ENCODE results near the gene MAP2K5.
"Not testable (repeated sequence)": the region's sequence is repeated elsewhere in the genome, so short reads cannot be mapped to it uniquely, and the experiment has no call there.

Gene MAP2K5

DNA sequence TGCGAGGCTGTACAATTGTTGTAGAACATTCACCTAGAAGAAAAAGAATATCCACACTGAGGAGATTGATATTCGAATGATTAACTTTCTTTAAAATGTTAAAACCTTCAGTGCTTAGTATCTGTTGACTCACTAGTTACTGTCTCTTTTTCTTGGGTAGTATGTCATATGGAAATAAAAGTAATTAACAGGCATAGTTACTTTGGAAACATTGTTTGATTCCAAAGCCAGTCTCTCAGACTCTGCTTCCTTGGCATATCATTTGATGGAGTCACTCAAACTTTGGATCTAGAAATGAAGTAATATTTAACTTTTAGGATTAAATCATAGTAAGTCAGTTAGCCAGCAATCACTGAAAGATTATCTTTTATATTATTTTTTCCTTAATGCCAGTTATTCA, 63.4 kb downstream of the MAP2K5 start:
- DNase-seq: no peak

DNA sequence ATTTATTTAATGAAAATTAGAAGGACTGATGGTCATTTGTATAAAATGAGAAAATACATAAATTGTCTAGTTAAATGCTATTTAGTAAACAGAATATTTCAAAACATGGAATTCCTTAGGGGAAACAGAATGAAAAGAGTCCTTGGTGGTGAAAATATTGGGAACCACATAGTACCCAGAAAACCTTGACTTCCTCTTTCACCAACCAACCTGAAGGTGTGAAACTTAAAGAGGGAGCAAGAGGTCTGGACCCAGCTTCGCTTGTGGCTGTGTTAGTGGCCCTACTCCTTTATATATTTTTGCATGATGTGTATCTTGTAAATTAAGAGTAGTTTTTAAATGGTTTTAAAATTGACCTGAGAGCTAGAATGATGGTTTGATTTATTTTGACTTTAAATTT, 64.2 kb downstream of the MAP2K5 start:
- no peak for DNase-seq

- no peak for DNase-seq
Measured at GRCh38 chr15:67607329-67607728, 64.8 kb downstream of the MAP2K5 start.

GRCh38 chr15:67607959-67608637, 65.6 kb downstream of the MAP2K5 start:
- no peak for DNase-seq

GRCh38 chr15:67608638-67608959, 66.1 kb downstream of the MAP2K5 start:
- no peak for DNase-seq

DNA sequence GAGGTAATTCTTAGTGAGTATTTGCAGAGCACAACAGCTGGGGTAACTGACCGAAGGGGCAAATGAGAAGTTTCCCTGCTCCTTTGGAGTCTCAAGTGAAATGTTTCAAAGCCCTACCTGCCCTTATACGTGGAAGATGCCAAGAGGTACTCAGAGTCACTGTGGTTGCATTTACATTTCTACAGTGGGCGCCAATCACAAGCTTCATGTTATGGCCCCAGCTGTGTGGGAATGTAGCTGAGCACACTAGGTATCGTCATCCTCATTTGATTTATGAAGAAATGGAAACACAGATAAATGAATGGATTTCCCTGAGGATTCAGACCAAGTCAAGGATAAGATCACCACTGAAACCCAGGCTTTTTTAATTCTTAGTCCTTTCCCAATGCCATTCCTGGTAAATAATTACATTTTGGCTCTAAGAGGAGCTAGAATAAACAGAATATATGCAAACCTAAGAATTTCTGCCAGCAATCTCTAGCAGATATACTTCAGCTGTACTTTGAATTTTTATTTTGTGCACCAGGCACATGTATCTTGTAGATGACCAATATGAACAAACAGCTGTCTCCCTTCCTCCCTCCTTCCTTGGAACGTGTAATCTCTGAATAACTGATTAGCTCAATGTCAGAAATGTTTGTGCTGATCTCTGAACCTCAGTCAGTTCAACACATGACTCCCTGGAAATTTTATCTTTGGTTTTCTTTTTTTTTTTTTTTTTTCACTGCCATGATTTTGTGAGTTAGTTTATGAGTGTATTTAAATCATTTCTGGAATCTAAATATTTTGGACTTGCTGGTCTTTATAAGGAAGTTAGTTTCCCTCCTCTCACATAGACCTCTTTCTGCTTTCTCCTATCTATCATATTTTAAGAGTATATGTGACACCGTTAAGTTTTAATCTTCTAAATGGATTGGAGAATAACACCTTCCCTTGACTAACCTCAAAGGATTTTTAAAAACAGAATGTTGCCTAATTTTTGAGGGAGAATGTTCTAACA, 69.2 kb downstream of the MAP2K5 start:
- DNase-seq: peak; percentile 13

GRCh38 chr15:67613211-67613610, 70.7 kb downstream of the MAP2K5 start:
- no peak for DNase-seq

DNA sequence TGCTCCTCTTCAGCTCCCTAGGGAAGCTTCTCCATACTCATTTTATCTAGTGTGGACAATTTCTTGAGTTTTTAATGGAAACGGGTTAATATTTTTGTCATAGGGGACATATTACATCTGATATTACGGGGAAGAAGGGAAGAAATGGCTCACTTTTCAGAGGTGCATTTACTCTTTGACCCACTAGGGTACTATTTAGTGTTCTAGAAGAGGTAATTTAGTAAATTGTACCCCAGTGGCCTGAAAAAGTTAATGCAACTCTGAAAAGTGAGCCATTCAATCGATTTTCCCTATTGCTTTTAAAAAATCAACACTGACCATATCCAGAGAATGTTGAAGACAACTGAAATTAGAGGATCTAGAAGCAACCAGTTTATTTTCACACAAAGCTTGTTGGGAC, 71.2 kb downstream of the MAP2K5 start:
- DNase-seq: peak; percentile 15

- DNase-seq: peak; percentile 21
Measured at GRCh38 chr15:67615131-67615534, 72.6 kb downstream of the MAP2K5 start.

GRCh38 chr15:67618297-67618696, 75.8 kb downstream of the MAP2K5 start:
- no peak for DNase-seq

DNA sequence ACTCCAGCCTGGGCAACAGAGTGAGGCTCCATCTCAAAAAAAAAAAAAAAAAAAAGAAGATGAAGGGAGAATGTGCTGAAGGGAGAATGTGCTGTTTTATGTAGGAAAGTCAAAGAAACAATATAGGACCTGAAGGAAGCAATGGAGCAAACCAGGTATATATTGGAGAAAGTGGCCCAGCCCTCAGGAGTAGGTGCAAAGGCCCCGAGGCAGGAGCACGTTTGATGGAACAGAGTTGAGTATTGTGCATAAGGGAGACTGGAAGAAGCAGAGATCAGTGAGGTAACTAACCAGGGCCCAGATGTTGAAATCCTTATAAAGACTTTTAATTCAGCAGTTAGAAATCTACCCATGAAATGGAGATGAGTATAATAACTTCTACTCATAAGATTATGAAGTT, 79.6 kb downstream of the MAP2K5 start:
- no peak for DNase-seq

- no peak for DNase-seq
Measured at GRCh38 chr15:67632261-67632660, 89.8 kb downstream of the MAP2K5 start.

- DNase-seq: not testable (repeated sequence)
Measured at GRCh38 chr15:67635950-67636349, 93.4 kb downstream of the MAP2K5 start.

GRCh38 chr15:67639591-67639990, 97.1 kb downstream of the MAP2K5 start:
- no peak for DNase-seq

DNA sequence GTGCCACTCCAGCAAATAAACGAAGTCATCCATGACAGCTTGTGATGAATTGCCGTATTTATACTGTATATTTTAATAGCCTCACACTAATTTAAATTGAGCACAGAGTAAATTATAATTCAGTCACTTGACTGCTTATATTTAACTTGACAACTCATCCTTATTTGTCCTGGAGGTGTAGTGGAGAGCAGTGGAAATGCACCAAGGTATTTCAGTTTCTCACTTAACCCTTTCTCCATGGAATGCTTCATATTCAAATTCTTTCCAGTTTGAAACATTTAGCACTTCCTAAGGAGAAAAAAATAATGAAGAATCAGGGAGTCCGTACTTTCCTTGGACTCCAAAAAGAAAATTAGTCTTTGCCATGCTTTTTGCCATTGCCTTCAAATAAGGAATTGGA, 99.0 kb downstream of the MAP2K5 start:
- DNase-seq: no peak

GRCh38 chr15:67646847-67647246, 104.3 kb downstream of the MAP2K5 start:
- DNase-seq: no peak

- no peak for DNase-seq
Measured at GRCh38 chr15:67652586-67652985, 110.1 kb downstream of the MAP2K5 start.

DNA sequence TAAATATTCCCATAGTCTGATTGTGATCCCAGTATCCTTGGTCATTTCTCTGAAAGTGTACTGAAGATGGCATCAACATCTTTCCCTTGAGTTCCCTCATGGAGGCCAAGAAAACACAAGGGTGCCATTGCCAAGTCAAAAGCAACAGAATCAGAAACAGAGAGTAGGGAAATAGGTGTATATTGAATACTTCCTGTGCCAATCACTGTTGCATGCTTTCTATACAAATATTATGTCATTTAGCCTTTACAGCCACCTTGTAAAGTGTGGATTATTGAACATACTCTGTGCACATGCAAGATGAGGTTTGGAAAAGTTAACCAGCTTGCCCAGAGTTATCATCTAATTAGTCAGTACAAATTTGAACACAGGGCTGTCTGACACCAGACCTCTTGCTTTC, 117.9 kb downstream of the MAP2K5 start:
- DNase-seq: no peak

DNA sequence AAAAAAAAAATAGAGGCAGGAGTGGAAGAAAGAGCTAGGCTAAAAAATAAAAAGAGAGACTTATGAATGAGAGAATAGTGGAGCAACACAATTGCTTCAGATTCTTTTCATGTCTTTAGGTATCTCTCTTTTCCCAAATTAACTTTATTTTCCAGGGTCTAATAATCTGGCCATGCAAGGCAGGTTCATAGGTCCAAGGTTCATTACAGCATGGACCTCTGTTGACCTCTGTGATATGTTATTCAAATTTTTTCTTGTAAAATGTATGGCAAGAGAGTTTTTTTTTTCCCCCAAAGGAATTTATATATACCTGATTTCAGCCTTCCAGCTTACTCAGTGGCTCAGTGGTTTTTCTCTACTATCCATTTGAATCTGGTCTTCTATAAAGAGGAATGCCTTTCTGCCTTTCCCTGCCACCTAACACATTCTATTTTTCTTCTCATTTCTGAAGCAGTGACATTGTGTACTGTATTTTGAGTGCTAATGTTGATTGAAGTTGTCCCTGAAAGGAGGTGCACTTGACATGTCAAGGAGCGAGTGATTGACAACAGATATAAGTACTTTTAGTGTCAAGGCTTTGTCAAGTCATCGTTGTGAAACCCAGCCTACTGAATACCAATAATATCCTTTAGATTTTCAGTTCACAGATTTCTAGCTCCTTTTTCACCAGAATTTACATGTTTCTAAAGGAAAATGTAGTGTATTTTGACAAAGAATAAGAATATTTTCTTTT, 118.5 kb downstream of the MAP2K5 start:
- no peak for DNase-seq

- peak; percentile 11 for DNase-seq
Measured at GRCh38 chr15:67670647-67671305, 128.3 kb downstream of the MAP2K5 start.

GRCh38 chr15:67672834-67673233, 130.3 kb downstream of the MAP2K5 start:
- not testable (repeated sequence) for DNase-seq

DNA sequence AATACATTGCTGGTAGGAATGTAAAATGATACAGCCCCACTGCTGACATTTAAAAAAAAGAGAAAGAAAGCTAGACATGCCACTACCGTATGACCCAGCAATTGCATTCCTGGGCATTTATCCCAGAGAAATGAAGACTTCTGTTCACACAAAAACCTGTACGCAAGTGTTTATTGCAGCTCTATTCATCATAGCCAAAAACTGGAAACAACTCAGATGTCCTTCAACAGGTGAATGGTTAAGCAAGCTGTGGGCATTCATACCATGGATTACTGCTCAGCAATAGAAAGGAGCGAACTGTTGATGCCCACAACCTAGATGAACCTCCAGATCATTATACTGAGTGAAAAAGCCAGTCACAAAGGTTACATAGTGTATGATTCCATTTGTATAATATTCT, 132.5 kb downstream of the MAP2K5 start:
- DNase-seq: no peak

- DNase-seq: no peak
Measured at GRCh38 chr15:67678089-67678488, 135.6 kb downstream of the MAP2K5 start.

Measured in hematopoietic multipotent progenitor cell treated with erythropoietin and hydrocortisone succinate and interleukin-3 and kit ligand, for 6 days (in vitro differentiated cells).